GM18499 (cell line): ENCODE data around the gene NOXO1.
"Not testable (repeated sequence)": the region's sequence is repeated elsewhere in the genome, so short reads cannot be mapped to it uniquely, and the experiment has no call there.

Experiments used
- ATAC-seq: cut with Tn5 transposase; IDR thresholded peaks from one replicate; pipeline ENCODE4 v1.9.1; 2021; ENCODE audit warnings: moderate number of reproducible peaks; ENCODE audit not compliant: insufficient read depth, unreplicated experiment

Gene NOXO1

GRCh38 chr16:1944612-1945199, 36.6 kb downstream of the NOXO1 start:
- ATAC-seq: no peak

GRCh38 chr16:1942810-1943726, 38.2 kb downstream of the NOXO1 start, which contains the start of gene MSRB1:
Gene MSRB1 (minus strand): TSS chr16:1943199. CDS start chr16:1943156, 43 bp downstream.
- ATAC-seq: no peak

- no peak for ATAC-seq
Measured at GRCh38 chr16:1942047-1942809, 39.0 kb downstream of the NOXO1 start.

- ATAC-seq: no peak
Measured at GRCh38 chr16:1941162-1942046, 39.9 kb downstream of the NOXO1 start.

GRCh38 chr16:1940273-1941161, 40.8 kb downstream of the NOXO1 start:
- ATAC-seq: no peak

GRCh38 chr16:1939833-1940232, 41.4 kb downstream of the NOXO1 start:
- ATAC-seq: not testable (repeated sequence)

- no peak for ATAC-seq
Measured at GRCh38 chr16:1938910-1939309, 42.4 kb downstream of the NOXO1 start.

- ATAC-seq: no peak
Measured at GRCh38 chr16:1938316-1938715, 43.0 kb downstream of the NOXO1 start.

GRCh38 chr16:1936945-1937479, 44.3 kb downstream of the NOXO1 start:
- no peak for ATAC-seq

GRCh38 chr16:1933097-1933661, 48.1 kb downstream of the NOXO1 start:
- no peak for ATAC-seq

- no peak for ATAC-seq
Measured at GRCh38 chr16:1932050-1933028, 48.9 kb downstream of the NOXO1 start.

GRCh38 chr16:1930338-1930720, 50.9 kb downstream of the NOXO1 start:
- ATAC-seq: no peak

GRCh38 chr16:1929578-1930337, 51.5 kb downstream of the NOXO1 start:
- no peak for ATAC-seq

- ATAC-seq: no peak
Measured at GRCh38 chr16:1929105-1929504, 52.2 kb downstream of the NOXO1 start.
